BE2C (cell line): ENCODE results near the gene PRSS48.

Source experiments
- DNase-seq: peaks from one replicate; pipeline ENCODE4 v3.0.0-alpha.2; 2020
- H3K27me3 ChIP-seq: fragments of 250-450 bp; sonication (Bioruptor Pico); 2 replicates; pipeline ENCODE4 v1.5.1; 2020; ENCODE audit warnings: mild to moderate bottlenecking
- H3K36me3 ChIP-seq: fragments of 250-450 bp; sonication (Bioruptor Pico); 2 replicates; pipeline ENCODE4 v1.5.1; 2020; ENCODE audit warnings: mild to moderate bottlenecking
- H3K4me1 ChIP-seq: fragments of 250-450 bp; sonication (Bioruptor Pico); 2 replicates; pipeline ENCODE4 v1.5.1; 2020
- H3K4me3 ChIP-seq: 2 replicates; pipeline ENCODE4 v1.5.1; 2011; ENCODE audit warnings: low read depth, low read length
- H3K9me3 ChIP-seq: fragments of 250-450 bp; sonication (Bioruptor Pico); 2 replicates; pipeline ENCODE4 v1.5.1; 2020
- CTCF ChIP-seq: IDR thresholded peaks from 2 replicates; pipeline ENCODE4 v1.5.1; 2012; ENCODE audit warnings: mild to moderate bottlenecking, low read depth, low read length

The PRSS48 gene

GRCh38 chr4:151294833-151295496 lies 18.0 kb downstream of the PRSS48 start:
- no peak for TF ChIP-seq CTCF
- Histone ChIP-seq H3K36me3 (no peaks in the 10 kb centered on the region), H3K9me3 (no peaks in the 10 kb centered on the region), H3K4me1 (no peaks in the 10 kb centered on the region), H3K27me3 (no peaks in the 10 kb centered on the region), H3K4me3 (no peak overlapping the region)
- no peak for DNase-seq

GRCh38 chr4:151296227-151296626 lies 19.3 kb downstream of the PRSS48 start:
- no peaks in the 10 kb centered on the region for H3K4me1 ChIP-seq
- TF ChIP-seq CTCF: no peak
- H3K4me3 ChIP-seq: no peak overlapping the region
- no peaks in the 10 kb centered on the region for H3K9me3 ChIP-seq
- DNase-seq: no peak
- no peaks in the 10 kb centered on the region for H3K36me3 ChIP-seq
- H3K27me3 ChIP-seq: no peaks in the 10 kb centered on the region

GRCh38 chr4:151297170-151297569 lies 20.2 kb downstream of the PRSS48 start:
- Histone ChIP-seq H3K4me3 (no peak overlapping the region), H3K4me1 (no peaks in the 10 kb centered on the region), H3K27me3 (no peaks in the 10 kb centered on the region), H3K36me3 (no peaks in the 10 kb centered on the region), H3K9me3 (no peaks in the 10 kb centered on the region)
- TF ChIP-seq CTCF: no peak
- no peak for DNase-seq

GRCh38 chr4:151302432-151302831 lies 25.5 kb downstream of the PRSS48 start:
- no peak for DNase-seq
- no peaks in the 10 kb centered on the region for H3K4me1 ChIP-seq
- H3K36me3 ChIP-seq: no peaks in the 10 kb centered on the region
- TF ChIP-seq CTCF: no peak
- H3K27me3 ChIP-seq: no peaks in the 10 kb centered on the region
- no peak overlapping the region for H3K4me3 ChIP-seq
- H3K9me3 ChIP-seq: no peaks in the 10 kb centered on the region

- Histone ChIP-seq H3K27me3 (no peaks in the 10 kb centered on the region), H3K4me1 (no peaks in the 10 kb centered on the region), H3K9me3 (no peaks in the 10 kb centered on the region), H3K4me3 (no peak overlapping the region), H3K36me3 (no peaks in the 10 kb centered on the region)
- no peak for TF ChIP-seq CTCF
- no peak for DNase-seq
These were observed 27.3 kb downstream of the PRSS48 start for GRCh38 chr4:151304226-151304625.

- no peak for DNase-seq
- TF ChIP-seq CTCF: no peak
- Histone ChIP-seq H3K4me3 (no peak overlapping the region), H3K9me3 (no peaks in the 10 kb centered on the region), H3K4me1 (no peaks in the 10 kb centered on the region), H3K27me3 (no peaks in the 10 kb centered on the region), H3K36me3 (no peaks in the 10 kb centered on the region)
These were observed 27.8 kb downstream of the PRSS48 start for GRCh38 chr4:151304755-151305154.
